ENCODE data around the gene E2F4.

DNA sequence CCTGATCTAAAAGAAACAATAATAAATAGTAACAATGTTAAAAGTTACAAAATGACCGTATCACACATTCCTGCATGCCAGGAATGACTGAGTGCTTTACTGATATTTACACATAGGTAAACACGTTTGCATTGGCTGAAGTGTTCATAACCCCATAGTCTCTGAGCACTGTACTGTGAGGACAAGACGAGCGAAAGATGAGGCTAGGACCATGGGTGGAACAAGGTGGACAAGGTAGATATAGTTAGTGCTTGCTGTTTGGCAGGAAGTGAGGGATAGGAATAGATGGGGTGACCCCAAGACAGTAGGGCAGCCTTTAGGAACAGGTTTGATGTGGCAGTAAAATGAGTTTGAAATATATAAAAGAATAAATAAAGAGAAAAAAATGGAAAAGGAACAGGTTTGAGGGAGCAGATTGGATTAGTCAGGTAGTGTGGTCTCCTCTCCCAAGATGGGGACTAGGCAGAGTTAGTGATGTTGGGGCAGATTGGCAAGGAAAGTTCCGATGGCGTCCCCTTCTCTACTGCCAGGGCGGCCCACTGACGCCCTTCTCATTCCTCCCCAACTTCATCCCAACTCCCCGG is 452 bp upstream of the E2F4 start:
- TF ChIP-seq ZFP3 (CRISPR knock-in tag; IDR thresholded peaks at IDR 0.05): no peak
- TF ChIP-seq OSR1 (CRISPR knock-in tag; IDR thresholded peaks at IDR 0.05): no peak
- no peak for TF ChIP-seq ZFP30 (CRISPR knock-in tag; IDR thresholded peaks at IDR 0.05)
- no peak for TF ChIP-seq PATZ1 (CRISPR knock-in tag; IDR thresholded peaks at IDR 0.05; ENCODE audit: borderline replicate concordance)
- TF ChIP-seq, protein P1, sequence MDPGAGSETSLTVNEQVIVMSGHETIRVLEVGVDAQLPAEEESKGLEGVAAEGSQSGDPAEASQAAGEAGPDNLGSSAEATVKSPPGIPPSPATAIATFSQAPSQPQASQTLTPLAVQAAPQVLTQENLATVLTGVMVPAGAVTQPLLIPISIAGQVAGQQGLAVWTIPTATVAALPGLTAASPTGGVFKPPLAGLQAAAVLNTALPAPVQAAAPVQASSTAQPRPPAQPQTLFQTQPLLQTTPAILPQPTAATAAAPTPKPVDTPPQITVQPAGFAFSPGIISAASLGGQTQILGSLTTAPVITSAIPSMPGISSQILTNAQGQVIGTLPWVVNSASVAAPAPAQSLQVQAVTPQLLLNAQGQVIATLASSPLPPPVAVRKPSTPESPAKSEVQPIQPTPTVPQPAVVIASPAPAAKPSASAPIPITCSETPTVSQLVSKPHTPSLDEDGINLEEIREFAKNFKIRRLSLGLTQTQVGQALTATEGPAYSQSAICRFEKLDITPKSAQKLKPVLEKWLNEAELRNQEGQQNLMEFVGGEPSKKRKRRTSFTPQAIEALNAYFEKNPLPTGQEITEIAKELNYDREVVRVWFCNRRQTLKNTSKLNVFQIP (CRISPR knock-in tag; IDR thresholded peaks at IDR 0.05; ENCODE audit: borderline replicate concordance, low read depth): no peak
- no peak for TF ChIP-seq ZNF565 (CRISPR knock-in tag; conservative IDR thresholded peaks at IDR 0.05; ENCODE audit: low read depth)
- TF ChIP-seq ISL1 (CRISPR knock-in tag; IDR thresholded peaks at IDR 0.05): no peak
- TF ChIP-seq ARNTL (CRISPR knock-in tag; IDR thresholded peaks at IDR 0.05; ENCODE audit: borderline replicate concordance, low read depth): no peak

Measured in SK-N-SH treated with all-trans-retinoic acid at 6 μM for 48 hours (cell line).